KOPT-K1 (cell line): ENCODE data around the gene EXOC3.
A peak's percentile ranks its signal among the peaks of the same experiment; 100 is the strongest.

Experiments
- H3K27ac ChIP-seq: fragments of 200-600 bp; sonication (generic); 2 replicates; pipeline ENCODE4 v1.5.1; 2016; ENCODE audit warnings: antibody characterized with exemption, mild to moderate bottlenecking, low read depth, low read length; ENCODE audit not compliant: poor library complexity, severe bottlenecking
- H3K36me3 ChIP-seq: fragments of 200-600 bp; sonication (generic); 2 replicates; pipeline ENCODE4 v1.5.1; 2017; ENCODE audit warnings: antibody characterized with exemption, mild to moderate bottlenecking, low read length, moderate library complexity; ENCODE audit not compliant: insufficient read depth
- H3K9me3 ChIP-seq: fragments of 200-600 bp; sonication (generic); 2 replicates; pipeline ENCODE4 v1.5.1; 2017; ENCODE audit warnings: antibody characterized with exemption, low read length, mild to moderate bottlenecking; ENCODE audit not compliant: insufficient read depth, poor library complexity, severe bottlenecking

The EXOC3 gene

DNA sequence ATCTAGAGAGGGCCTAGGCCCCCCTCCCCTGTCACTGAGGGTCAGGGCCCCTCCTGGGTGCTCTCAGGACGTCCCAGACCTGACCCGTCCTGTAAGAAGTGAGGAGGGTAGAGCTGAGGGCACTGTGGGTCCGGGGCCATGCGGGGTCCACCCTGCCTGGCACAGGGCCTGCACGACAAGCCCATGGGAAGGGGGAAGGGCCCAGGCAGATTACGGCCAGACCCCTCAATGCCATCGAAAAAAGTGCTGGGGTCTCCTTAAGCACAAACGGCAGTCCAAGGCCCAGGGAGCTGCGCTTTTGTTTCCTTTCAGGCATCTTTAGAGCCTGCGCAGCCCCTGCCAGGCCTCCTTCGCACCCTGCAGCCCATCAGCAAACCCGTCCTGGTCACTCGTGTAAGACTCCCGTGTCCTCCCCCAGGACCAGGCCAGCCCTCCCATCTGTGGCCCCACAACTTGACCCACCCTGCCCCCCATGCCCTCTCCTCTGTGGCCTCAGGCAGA, 4.4 kb upstream of the EXOC3 start:
- Histone ChIP-seq H3K27ac (no peak overlapping the region), H3K36me3 (no peaks in the 10 kb centered on the region), H3K9me3 (no peaks in the 10 kb centered on the region)

DNA sequence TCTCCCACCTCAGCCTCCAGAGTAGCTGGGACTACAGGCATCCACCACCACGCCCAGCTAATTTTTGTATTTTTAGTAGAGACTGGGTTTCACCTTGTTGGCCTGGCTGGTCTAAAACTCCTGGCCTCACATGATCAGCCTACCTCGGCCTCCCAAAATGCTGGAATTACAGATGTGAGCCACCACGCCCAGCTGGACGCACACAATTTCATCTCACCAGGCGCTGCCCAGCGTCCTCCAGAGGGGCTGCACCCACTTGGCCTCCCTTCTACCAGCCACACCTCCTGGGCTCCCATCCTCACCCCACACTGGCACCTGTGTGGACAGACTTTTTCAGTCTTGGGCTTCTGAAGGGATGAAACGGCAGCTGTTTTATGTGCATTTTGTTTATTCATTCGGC, 3.8 kb upstream of the EXOC3 start:
- H3K27ac ChIP-seq: no peak overlapping the region

DNA sequence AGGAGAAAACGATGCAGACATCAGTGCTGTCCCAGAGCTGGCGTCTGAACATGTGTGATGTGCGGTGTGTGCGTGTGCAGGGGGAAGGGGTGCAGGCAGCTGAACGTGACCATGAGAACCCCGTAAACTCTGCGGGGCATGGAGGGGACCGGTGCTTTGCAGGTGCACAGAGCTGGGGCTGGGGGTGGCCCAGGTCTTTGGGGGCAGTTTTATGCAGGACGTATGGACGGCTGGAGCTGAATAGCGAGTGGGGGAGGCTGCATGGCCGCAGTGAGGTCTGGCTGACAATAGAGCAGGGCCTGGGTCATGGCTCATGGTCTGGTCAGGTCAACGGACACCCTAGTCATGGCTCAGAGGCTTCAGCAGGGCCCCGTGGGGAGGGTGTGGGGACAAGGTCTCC, 3.3 kb upstream of the EXOC3 start:
- no peaks in the 10 kb centered on the region for H3K9me3 ChIP-seq
- no peak overlapping the region for H3K27ac ChIP-seq

More for the DNA sequence above, 3.8 kb upstream of the EXOC3 start:
- Histone ChIP-seq H3K36me3 (no peaks in the 10 kb centered on the region), H3K9me3 (no peaks in the 10 kb centered on the region)

DNA sequence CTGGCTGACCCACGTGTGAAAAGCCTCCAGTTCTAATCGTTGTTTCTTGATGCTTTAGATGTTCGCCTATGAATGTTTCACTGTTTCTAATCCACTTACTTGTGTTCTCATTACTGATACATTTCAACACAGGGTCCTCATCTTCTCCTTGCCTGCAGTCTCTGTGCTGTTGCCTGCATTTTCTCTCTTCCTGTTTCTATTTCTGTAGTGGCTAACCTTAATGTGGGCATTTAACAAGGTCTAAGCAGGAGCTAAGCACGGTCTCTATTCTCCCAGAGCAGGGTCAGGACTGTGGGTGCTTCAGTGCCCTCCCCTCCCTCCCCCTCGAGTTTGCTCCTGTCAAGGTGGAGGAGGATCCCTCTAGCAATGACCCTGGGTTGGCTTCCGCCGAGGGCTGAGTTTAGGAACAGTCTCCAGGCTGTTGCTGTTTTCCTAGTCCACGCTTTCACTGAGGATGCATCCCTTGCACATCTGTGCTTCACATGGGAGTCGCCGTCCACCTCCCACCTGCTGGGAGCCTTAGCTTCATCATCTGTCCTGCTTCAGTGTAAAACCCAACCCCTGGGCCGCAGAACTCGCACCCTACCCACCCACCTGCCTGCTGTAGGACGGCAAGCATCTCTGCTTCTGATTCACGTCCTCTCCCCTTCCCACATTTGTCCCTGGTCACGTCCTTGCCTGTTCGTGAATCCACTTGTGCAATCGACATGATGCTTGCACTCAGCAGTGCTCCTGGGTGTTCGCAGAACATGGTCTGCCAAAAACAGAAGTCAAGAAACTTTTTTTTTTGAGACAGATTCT, 2.4 kb upstream of the EXOC3 start:
- H3K9me3 ChIP-seq: no peaks in the 10 kb centered on the region
- H3K27ac ChIP-seq: no peak overlapping the region
- peaks cover under 1% of the 10 kb centered on the region; the same call in 1 of the 2 replicates for H3K36me3 ChIP-seq

More for the DNA sequence above, 3.3 kb upstream of the EXOC3 start:
- no peaks in the 10 kb centered on the region for H3K36me3 ChIP-seq

DNA sequence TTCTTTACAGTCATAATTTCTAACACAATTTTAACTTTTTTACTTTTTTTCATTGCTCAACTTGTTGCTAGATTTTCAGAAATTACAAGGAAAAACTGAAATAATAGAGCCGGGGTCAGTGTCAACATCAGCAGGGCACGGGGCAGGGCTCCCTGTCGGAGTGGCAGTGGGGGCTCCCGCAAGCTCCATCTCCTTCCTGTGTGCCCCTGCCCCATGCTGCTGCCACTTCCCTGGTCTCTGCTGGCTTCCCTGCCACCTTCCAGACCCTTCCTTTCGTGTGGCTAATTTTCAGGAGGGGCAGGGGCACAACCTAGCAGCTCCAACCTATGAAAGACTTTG, 1.0 kb upstream of the EXOC3 start:
- no peaks in the 10 kb centered on the region for H3K9me3 ChIP-seq
- H3K27ac ChIP-seq: peak overlapping the region; percentile 91
- peaks cover 12% of the 10 kb centered on the region; the same call in 1 of the 2 replicates for H3K36me3 ChIP-seq

DNA sequence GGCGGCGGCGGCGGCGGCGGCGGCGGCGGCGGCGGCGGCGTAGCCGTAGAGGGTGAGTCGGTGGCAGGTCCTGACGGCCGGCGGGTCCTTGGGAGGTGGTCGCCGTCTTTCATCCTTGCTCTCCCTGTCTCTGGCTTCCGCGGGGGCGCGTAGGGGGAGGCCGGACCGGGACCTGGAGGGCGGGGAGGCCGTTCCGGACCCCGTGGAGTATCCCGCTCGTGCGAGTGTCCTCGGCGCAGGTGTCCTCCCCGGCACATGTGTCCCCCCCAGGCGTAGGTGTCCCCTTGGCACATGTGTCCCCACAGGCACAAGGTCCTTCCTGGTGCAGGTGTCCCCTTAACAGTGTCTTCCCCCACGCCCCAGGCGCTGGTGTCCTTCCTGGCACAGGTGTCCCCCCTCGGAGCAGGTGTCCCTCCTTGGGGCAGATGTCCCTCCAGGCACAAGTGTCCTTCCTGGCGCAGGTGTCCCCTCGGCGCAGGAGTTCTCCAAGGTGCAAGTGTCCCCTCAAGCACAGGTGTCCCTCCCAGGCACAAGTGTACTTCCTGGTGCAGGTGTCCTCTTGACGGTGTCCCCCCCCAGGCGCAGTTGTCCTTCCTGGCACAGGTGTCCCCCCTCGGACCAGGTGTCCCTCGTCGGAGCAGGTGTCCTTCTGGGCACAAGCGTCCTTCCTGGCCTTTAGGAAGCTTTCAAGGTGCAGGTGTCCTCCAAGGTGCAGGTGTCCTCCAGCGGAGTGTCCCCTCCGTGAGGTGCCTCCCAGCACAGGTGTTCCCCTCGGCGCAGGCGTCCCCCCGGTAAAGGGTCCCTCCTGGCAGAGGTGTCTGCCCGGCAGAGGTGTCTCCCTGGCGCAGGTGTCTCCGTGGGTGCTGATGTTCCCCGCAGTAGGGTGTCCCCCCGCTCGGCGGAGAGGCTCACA, 519 bp downstream of the EXOC3 start:
- Histone ChIP-seq H3K36me3 (peaks cover 27% of the 10 kb centered on the region), H3K27ac (peak overlapping the region; percentile 91), H3K9me3 (no peaks in the 10 kb centered on the region)

DNA sequence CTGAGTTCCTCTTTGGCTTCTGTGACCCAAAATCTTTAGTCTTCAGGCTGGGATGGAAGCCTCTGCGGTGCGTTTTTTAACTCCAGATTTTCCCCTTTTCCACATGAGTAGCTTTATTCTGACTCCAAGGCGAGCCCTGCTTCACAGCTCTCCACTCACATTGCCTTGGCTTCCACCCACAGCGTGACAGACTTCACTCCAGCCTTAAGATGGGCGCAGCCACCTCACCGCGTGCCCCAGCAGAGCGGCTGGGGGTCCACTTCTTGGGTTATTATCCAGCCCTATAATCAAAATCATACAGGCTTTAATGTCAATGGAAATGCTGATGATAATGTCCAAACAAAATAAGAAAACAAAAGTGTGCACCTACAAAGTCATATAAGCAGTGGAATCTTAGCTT, 1.2 kb downstream of the EXOC3 start:
- no peak overlapping the region for H3K27ac ChIP-seq
- no peaks in the 10 kb centered on the region for H3K9me3 ChIP-seq
- peaks cover 35% of the 10 kb centered on the region for H3K36me3 ChIP-seq

DNA sequence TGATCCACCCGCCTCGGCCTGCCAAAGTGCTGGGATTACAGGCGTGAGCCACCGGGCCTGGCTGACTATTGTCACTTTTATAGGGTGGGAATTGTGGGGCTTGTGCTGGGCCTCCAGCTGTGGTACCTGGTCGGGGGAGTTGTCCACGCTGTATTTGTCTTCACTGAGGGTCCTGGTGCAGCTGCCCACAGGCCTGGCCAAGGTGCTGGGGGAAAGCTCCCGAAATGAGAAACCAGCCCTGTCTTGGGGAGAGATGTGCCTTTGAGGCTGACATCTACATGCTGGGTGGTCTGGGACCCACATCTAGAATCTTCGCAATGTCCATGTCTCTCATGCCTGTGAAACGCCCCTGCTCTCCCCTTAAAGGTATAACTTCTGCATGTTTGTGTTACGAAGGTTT, 2.6 kb downstream of the EXOC3 start:
- peaks cover 48% of the 10 kb centered on the region for H3K36me3 ChIP-seq
- H3K9me3 ChIP-seq: no peaks in the 10 kb centered on the region
- H3K27ac ChIP-seq: no peak overlapping the region

DNA sequence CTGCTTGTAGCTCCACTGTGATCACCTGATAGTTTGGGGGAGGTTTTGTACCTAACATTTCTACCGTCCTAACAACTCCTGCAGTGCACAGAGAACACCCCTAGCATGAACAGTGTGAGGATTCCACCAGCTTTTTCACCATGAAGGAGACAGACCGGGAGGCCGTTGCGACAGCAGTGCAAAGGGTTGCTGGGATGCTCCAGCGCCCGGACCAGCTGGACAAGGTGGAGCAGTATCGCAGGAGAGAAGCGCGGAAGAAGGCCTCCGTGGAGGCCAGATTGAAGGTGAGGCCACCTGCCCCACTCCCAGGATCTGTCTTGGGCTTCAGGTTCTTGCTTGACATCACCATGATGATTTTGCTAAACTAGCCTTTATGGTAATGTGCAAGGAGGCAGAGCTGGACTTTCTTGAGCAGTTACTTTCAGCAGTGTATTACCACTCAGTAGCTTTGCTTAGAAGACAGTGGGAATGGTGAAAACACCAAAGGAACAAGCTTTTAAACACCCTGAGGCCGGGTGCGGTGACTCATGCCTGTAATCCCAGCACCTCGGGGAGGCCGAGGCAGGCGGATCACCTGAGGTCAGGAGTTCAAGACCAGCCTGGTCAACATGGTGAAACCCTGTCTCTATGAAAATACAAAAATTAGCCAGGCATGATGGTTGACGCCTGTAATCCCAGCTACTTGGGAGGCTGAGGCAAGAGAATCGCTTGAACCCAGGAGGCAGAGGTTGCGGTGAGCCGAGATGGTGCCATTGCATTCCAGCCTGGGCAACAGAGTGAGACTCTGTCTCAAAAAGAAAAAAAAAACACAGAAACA, 3.3 kb downstream of the EXOC3 start:
- Histone ChIP-seq H3K27ac (no peak overlapping the region), H3K36me3 (peaks cover 55% of the 10 kb centered on the region), H3K9me3 (peaks cover 4% of the 10 kb centered on the region)

DNA sequence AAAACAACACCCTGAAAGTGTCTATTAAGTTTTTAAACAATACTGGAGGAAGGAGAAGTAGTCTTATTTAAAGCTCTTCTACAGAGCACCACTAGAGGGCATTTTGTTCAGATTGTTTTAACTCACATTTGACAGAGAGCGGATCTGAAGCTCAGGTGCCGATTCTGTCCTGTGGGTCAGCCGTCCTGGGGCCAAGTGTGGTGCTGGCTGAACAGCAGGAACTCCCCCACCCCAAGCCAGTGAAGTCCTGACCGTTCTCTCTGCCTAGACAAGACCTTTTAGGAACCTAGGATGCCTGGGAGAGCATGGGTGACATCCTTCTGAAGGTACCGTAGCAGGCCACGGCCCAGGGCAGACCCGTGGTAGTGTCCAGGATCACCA, 3.9 kb downstream of the EXOC3 start:
- Histone ChIP-seq H3K36me3 (peaks cover 61% of the 10 kb centered on the region), H3K27ac (no peak overlapping the region), H3K9me3 (peaks cover 10% of the 10 kb centered on the region)

DNA sequence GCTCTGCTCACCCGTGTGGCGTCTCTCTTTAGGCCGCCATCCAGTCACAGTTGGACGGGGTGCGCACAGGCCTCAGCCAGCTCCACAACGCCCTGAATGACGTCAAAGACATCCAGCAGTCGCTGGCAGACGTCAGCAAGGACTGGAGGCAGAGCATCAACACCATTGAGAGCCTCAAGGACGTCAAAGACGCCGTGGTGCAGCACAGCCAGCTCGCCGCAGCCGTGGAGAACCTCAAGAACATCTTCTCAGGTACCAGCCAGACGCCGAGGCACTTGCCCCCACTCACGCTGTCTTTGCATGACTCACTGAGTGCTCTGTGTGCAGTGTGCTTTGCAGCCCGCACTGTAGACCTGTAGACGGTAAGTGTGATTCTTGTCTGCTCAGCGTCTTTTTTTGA, 4.5 kb downstream of the EXOC3 start:
- Histone ChIP-seq H3K9me3 (peaks cover 16% of the 10 kb centered on the region), H3K27ac (no peak overlapping the region), H3K36me3 (peaks cover 67% of the 10 kb centered on the region)

DNA sequence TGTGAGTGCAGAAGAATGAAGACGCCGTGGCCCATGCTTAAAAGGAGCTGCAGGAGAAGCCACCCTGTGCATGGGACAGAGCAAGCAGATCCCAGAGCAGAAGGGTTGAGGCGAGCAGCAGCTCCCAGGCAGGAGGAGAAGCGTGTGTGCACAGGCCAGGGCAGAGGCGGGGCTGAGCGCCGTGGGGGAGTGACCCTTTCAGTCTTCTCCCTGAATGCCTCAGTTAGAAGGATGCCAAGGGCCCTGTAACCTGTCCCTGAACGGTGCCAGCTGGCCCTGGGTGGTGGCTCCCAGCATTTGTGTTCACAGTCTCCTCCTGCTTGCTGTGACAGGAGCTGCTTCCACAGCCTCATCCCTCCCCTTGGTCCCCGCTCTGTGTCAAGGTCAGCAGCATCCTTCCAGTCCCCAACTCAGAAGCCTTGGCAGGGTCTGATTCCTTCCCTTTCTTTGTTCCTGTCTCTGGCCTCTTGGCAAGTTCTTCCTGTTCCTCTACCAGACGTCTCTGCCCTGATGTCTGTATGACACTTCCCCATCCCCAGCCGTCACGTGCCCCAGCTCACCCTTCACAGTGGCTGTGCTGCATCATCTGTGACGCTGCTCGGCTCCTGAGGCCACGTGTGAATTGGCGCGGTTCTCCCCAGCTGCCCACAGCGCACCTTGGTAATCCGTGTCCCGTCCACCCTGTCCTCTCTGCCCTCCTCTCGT, 5.2 kb downstream of the EXOC3 start:
- no peak overlapping the region for H3K27ac ChIP-seq
- peaks cover 17% of the 10 kb centered on the region for H3K9me3 ChIP-seq
- H3K36me3 ChIP-seq: peaks cover 74% of the 10 kb centered on the region

DNA sequence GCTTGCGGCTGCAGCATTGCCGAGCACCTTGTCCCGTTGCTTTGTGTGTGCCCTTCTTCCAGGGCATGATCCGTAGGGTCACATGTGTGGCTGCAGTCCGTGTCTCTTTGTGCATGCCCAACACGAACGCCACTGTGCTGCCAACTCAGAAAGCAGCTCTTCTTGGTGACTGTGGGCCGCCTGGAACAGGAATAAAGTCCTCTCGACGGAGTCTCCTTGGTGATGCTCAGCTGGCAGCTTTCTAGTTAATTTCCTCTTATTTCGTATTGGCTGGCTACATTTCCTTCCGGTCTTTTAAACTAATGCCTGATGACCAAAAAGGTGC, 5.8 kb downstream of the EXOC3 start:
- H3K36me3 ChIP-seq: peaks cover 80% of the 10 kb centered on the region

DNA sequence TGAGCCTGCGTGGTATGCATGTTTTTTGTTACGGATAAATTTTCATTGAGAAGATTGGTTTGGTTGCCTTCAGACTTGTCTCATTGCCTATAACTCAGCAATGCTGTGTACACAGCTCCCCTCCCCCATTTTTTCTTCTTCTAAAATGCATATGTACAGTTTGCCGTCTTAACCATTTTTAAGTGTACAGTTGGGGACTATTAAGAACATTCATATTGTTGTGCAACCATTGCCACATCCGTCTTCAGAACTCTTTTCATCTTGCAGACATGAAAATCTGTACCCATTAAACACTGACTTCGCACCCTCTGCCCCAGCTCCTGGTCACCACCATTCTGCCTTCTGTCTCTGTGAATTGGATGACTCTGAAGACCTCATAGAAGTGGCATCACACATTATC, 6.2 kb downstream of the EXOC3 start:
- Histone ChIP-seq H3K9me3 (peaks cover 17% of the 10 kb centered on the region), H3K27ac (no peak overlapping the region), H3K36me3 (peaks cover 84% of the 10 kb centered on the region)

More for the DNA sequence above, 5.8 kb downstream of the EXOC3 start:
- H3K9me3 ChIP-seq: peaks cover 17% of the 10 kb centered on the region
- H3K27ac ChIP-seq: no peak overlapping the region
